ENCODE measurements around the gene PEX14. TPM values are rescaled to one million over a fixed set of nuclear protein-coding genes. Genes with fewer than 3 reads are reported as not detected.

Gene PEX14
- total RNA-seq, 1 donor from 2014 or later, result 28.0 TPM

GRCh38 chr1:10631121-10631810, 156.5 kb downstream of the PEX14 start:
- Mint-ChIP-seq H3K4me1 (peaks cover 6% of the 10 kb centered on the region), H3K4me3 (no peak overlapping the region), H3K27ac (ENCODE audit: unreplicated experiment) (no peak overlapping the region), H3K9me3 (no peaks in the 10 kb centered on the region), H3K27me3 (ENCODE audit: low read depth) (peaks cover 6% of the 10 kb centered on the region), H3K36me3 (ENCODE audit: low read depth) (no peaks in the 10 kb centered on the region)
- no peak for TF ChIP-seq CTCF (conservative IDR thresholded peaks at IDR 0.05)
- no peak for DNase-seq (ENCODE audit: low read depth, low spot score)

GRCh38 chr1:10631811-10632593, 157.3 kb downstream of the PEX14 start:
- Mint-ChIP-seq H3K9me3 (no peaks in the 10 kb centered on the region), H3K27me3 (ENCODE audit: low read depth) (peaks cover 8% of the 10 kb centered on the region), H3K4me3 (no peak overlapping the region), H3K4me1 (peaks cover 6% of the 10 kb centered on the region), H3K36me3 (ENCODE audit: low read depth) (no peaks in the 10 kb centered on the region), H3K27ac (ENCODE audit: unreplicated experiment) (no peak overlapping the region)
- no peak for DNase-seq (ENCODE audit: low read depth, low spot score)
- TF ChIP-seq CTCF (conservative IDR thresholded peaks at IDR 0.05), result peak; percentile 26

GRCh38 chr1:10632691-10633090, 157.9 kb downstream of the PEX14 start:
- H3K4me1 Mint-ChIP-seq, result peaks cover 6% of the 10 kb centered on the region
- no peak for TF ChIP-seq CTCF (conservative IDR thresholded peaks at IDR 0.05)
- peaks cover 13% of the 10 kb centered on the region for H3K27me3 Mint-ChIP-seq (ENCODE audit: low read depth)
- no peak for DNase-seq (ENCODE audit: low read depth, low spot score)
- no peaks in the 10 kb centered on the region for H3K36me3 Mint-ChIP-seq (ENCODE audit: low read depth)
- H3K4me3 Mint-ChIP-seq, result no peak overlapping the region
- no peak overlapping the region for H3K27ac Mint-ChIP-seq (ENCODE audit: unreplicated experiment)
- H3K9me3 Mint-ChIP-seq, result no peaks in the 10 kb centered on the region

GRCh38 chr1:10633416-10633815, 158.7 kb downstream of the PEX14 start:
- DNase-seq (ENCODE audit: low read depth, low spot score), result no peak
- Mint-ChIP-seq H3K27me3 (ENCODE audit: low read depth) (peaks cover 17% of the 10 kb centered on the region), H3K4me3 (no peak overlapping the region), H3K27ac (ENCODE audit: unreplicated experiment) (no peak overlapping the region), H3K9me3 (no peaks in the 10 kb centered on the region), H3K4me1 (peaks cover 6% of the 10 kb centered on the region), H3K36me3 (ENCODE audit: low read depth) (no peaks in the 10 kb centered on the region)
- TF ChIP-seq CTCF (conservative IDR thresholded peaks at IDR 0.05), result no peak

- DNase-seq (ENCODE audit: low read depth, low spot score), result no peak
- H3K36me3 Mint-ChIP-seq (ENCODE audit: low read depth), result no peaks in the 10 kb centered on the region
- no peaks in the 10 kb centered on the region for H3K9me3 Mint-ChIP-seq
- H3K27ac Mint-ChIP-seq (ENCODE audit: unreplicated experiment), result no peak overlapping the region
- H3K4me3 Mint-ChIP-seq, result no peak overlapping the region
- peaks cover 17% of the 10 kb centered on the region for H3K27me3 Mint-ChIP-seq (ENCODE audit: low read depth)
- no peak for TF ChIP-seq CTCF (conservative IDR thresholded peaks at IDR 0.05)
- H3K4me1 Mint-ChIP-seq, result peaks cover 6% of the 10 kb centered on the region
Observed at GRCh38 chr1:10634075-10634427, 159.3 kb downstream of the PEX14 start.

Data from neural crest cell (in vitro differentiated cells).